NCI-H2081 (cell line): ENCODE results near the gene FTO.

Experiments used
- DNase-seq, 2 experiments: peaks; one replicate each; lab custom pipeline; 2025; lab: John Stamatoyannopoulos, UW

The FTO gene

DNA sequence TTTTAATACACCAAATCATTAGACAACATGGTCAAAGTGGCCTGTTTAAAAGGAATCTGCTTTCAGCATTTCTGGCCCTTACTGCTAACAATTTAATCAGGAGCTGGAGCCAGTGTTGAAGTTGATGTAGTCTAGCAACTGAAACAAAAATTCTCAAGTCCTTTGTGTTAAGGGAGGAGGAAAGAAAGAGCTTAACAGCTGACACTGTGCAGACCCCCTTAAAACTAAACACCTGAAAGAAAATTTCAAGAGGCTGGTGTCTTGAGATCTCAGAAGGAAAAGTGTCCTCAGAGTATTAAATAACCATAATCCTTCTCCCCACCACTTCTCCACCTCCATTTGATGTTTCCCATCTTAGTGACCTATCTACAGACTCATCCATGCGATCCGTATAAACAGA is 232.1 kb downstream of the FTO start:
- no peak for DNase-seq

DNA sequence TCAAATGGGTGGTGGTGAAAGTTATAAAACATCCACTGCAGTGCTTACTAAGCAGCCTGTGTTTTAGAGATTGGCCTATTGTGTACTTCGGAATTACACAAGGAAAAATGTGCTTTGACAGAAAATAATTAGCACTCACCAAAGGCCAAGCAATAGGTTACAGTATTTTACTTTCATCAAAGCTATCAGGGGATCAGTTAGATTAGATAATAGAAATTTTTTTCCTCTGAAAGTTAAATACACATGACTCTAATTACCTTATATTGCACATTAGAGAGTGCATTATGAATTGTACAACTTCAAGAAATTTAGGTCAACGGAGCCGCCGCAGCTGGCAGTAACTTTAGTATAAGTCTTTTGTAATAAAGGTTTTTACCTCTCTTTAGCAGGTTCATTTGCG is 232.6 kb downstream of the FTO start:
- DNase-seq = no peak

- no peak for DNase-seq
Observed at GRCh38 chr16:53937161-53937880, 233.4 kb downstream of the FTO start.

DNA sequence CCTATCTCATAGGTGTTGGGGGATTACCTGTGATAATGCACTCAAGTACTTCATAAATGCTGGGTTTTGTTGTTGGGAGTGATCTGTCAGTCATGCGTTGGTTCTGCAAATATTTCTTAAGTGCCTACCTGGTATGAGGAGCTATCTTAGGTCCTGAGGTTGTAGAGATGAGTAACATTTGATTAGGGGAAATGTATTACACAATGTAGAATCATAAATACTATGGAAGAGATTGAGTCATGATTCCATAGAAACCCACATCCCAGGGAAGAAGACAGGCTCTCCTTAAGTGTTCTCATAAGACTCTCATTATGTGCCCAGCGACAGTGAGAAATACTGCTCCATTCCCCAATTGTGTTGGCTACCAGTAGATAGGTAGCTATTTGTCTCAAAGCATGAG is 240.1 kb downstream of the FTO start:
- no peak for DNase-seq

- DNase-seq = peak in 1 of 2 experiments; percentile 14
Observed at GRCh38 chr16:53945996-53946395, 242.0 kb downstream of the FTO start.

- DNase-seq = peak in 1 of 2 experiments; percentile 27
Observed at GRCh38 chr16:53946746-53947386, 242.9 kb downstream of the FTO start.

DNA sequence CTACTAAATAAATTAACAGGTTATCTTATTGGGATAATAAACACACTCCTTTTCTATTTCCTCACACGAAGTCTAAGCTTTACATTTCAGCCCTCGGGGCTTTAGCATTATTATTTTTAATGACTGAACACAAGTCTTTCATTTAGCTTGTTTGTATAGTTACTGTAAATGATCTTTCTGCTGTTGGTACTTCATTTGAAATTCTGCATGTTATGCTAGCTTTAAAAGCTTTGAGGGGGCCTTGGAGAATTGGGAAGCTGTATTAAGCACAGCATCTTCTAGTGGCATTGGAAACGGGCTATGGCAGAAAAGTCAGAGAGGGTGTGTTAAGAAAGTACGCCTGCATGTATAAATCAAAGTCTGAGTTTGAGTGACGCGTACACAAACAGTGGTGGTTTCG is 243.7 kb downstream of the FTO start:
- no peak for DNase-seq

DNA sequence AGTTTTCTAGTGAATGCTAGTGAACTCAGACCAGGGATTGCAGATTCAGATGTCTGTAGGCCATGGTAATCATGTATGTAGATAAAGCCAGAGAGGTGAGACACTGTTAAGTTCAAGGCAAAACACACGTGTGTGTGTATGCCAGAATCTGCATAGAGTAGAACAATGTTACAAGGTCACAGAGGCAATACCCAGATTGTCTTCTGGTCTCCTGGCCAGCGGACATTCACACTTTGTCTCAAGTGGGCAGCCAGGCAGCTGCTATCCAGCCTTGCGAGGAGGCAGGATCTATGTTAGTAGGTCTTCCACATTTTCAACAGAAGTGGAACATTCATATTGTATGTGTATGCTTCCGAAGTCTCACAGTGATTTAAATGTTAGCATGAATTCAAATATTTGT is 244.4 kb downstream of the FTO start:
- DNase-seq = no peak

DNA sequence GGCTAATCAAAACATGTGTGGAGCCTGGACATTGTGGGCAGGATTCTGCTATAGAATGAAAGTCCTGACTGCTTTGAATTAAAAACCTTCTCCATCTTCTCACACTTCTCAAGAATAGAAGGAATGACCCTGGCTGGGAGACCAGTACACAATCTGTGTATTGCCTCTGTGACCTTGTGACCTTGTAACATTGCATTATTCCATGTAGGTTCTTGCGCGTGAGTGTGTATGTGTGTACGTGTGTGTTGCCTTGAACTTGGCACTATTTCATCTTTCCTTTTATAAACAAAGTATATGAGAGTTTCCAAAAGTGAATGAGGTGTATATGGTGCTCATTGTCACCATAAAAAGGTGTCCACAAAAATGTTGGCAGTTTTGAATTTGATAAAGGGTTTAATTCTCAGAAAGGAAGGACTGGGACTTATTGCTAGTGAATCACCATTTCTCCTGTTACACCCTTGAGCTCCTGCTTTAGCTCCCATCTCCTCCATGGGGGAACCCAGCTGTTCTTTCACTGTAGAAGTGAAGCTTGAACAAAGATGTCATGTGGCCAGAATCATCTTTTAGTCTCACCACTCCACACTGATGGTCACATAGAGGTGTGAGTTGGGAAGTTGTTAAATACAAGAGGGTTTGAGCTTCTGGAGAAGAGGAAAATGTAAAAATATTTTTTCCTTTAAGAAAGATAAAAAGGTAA is 244.9 kb downstream of the FTO start:
- DNase-seq = no peak

DNA sequence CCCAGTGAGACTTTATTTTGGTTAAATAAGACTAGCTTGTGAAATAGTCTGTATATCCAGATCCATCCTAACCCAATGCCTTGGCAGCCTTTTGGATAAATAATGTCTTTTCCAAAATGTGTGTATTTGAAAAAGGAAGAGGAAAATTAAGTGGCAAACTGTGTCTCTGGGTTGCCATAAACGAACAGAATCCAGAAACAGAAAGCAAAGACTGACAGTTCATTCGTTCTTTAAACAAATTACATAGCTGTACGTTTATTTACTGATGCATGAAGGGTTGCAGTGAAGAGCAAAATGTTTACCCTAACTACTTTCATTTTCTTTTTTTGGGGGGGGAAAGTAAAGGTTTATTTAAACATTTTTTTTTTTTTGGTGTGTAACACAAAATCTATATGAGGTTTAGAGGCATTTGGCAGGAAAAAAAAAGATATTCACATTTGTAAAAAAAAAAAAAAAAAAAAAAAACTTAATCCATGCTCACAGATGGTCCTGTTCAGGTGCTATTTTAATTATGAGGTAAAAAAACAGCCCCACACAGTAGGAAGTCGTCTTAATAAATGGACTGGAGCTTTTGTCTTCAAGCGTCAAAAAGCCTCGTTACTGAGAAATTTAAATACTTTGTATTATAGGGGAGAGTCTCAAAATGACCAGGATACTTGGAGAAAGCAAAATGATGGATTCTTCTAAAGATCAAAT is 245.9 kb downstream of the FTO start:
- DNase-seq = peak in 1 of 2 experiments; percentile 2

DNA sequence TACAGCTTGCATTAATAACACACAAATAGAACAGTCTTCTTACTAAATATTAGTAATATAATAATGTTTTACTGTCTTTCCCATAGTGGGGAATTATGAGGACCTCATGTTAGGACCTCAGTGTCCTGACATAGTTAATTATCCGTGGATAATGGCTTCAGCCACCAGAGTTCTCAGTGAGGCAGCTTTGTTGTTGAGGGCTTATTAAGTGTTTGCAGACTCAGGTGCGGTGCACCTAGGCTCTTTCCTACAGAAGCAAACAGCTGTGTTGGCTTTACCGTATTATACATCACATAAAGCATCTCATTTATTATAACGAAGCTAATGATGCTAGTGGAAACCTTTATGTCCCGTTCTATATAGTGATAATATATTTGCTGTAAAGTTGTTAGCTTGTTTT is 246.7 kb downstream of the FTO start:
- DNase-seq = peak in 1 of 2 experiments; percentile 47

GRCh38 chr16:53952215-53953208 is 248.6 kb downstream of the FTO start:
- DNase-seq = no peak

GRCh38 chr16:53953336-53953735 is 249.4 kb downstream of the FTO start:
- peak in 1 of 2 experiments; percentile 10 for DNase-seq

GRCh38 chr16:53955221-53955875 is 251.4 kb downstream of the FTO start:
- DNase-seq = no peak

GRCh38 chr16:53958341-53958880 is 254.5 kb downstream of the FTO start:
- DNase-seq = no peak

GRCh38 chr16:53960050-53960812 is 256.3 kb downstream of the FTO start:
- no peak for DNase-seq

- DNase-seq = no peak
Observed at GRCh38 chr16:53960954-53961616, 257.1 kb downstream of the FTO start.

DNA sequence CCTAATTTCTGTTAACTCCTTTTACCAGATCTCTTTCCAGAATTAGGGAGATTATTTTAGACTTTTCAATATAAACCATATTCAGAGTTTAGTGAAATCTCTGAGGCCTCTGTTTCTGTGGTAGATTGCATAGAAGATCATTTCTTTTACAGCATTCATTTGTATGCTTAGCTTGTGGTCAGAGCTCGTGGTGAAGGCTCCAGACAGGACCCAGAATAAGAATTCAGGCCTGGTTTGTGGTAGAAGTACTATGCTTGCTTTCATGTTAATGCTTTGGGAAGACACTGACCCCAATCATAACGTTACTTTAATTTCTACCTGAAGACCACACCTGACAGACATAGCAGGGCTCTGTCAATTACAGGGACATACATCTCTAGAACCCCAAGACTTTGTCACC is 258.1 kb downstream of the FTO start:
- DNase-seq = no peak

- DNase-seq = no peak
Observed at GRCh38 chr16:53964145-53964790, 260.3 kb downstream of the FTO start.
